GM12801 (cell line): ENCODE data around the gene LAMTOR1.
"Not testable (repeated sequence)": the region's sequence is repeated elsewhere in the genome, so short reads cannot be mapped to it uniquely, and the experiment has no call there.

Source experiments
- TF ChIP-seq, protein P1 (sequence below): IDR thresholded peaks from one replicate; pipeline ENCODE4 v1.5.1; 2011; ENCODE audit warnings: control low read depth; ENCODE audit not compliant: insufficient read length; ENCODE audit errors: extremely low read depth

Gene LAMTOR1

DNA sequence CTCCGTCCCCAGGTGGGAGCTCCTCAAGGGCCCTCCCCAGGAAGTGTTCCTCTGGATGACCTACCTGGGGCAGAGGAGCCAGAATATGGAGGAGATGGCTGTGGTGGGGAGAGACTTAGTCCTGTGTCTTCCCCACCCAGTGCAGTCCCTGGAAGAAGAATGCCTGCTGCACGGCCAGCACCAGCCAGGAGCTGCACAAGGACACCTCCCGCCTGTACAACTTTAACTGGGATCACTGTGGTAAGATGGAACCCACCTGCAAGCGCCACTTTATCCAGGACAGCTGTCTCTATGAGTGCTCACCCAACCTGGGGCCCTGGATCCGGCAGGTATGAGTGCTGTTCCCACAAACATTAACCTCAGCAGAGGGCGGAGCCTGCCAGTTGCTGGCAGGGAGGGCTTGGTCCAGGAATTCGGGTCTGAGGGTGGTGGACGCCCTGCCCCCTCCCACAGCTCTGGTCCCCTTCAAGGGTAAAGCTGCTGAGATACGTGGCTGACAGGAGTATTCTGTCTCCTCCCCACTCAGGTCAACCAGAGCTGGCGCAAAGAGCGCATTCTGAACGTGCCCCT lies 35.8 kb upstream of the LAMTOR1 start:
- TF ChIP-seq, protein P1, sequence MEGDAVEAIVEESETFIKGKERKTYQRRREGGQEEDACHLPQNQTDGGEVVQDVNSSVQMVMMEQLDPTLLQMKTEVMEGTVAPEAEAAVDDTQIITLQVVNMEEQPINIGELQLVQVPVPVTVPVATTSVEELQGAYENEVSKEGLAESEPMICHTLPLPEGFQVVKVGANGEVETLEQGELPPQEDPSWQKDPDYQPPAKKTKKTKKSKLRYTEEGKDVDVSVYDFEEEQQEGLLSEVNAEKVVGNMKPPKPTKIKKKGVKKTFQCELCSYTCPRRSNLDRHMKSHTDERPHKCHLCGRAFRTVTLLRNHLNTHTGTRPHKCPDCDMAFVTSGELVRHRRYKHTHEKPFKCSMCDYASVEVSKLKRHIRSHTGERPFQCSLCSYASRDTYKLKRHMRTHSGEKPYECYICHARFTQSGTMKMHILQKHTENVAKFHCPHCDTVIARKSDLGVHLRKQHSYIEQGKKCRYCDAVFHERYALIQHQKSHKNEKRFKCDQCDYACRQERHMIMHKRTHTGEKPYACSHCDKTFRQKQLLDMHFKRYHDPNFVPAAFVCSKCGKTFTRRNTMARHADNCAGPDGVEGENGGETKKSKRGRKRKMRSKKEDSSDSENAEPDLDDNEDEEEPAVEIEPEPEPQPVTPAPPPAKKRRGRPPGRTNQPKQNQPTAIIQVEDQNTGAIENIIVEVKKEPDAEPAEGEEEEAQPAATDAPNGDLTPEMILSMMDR: no peak

- TF ChIP-seq, protein P1: no peak
Measured at GRCh38 chr11:72136684-72137262, 33.7 kb upstream of the LAMTOR1 start.

GRCh38 chr11:72135891-72136683 lies 33.0 kb upstream of the LAMTOR1 start:
- TF ChIP-seq, protein P1: no peak

DNA sequence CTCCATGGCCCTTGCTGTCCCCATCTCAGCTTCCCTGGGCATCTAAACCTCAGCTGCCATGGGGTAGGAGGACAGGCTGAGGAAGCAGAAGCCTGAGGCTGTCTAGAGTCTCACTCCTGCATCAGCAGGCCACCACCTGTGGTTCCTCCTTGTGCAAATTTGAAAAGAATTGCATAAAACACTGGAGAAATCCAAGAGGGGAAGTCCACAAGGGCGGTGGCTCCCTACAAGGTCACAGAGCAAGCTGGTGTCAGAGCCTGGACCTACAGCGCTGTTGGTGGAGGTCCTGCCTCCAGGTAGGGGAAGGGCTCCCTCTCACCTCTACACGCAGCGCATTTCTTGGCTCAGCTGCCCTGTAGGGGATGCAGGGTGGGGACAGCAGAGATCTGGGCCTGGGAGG lies 32.4 kb upstream of the LAMTOR1 start, which contains the start of gene FOLR3:
Gene FOLR3 (plus strand): TSS at position 253 of the 400 bp plus-strand sequence. CDS start 228 bp downstream, outside the sequence.
- TF ChIP-seq, protein P1: not testable (repeated sequence)

GRCh38 chr11:72132646-72133045 lies 29.5 kb upstream of the LAMTOR1 start:
- TF ChIP-seq, protein P1: no peak

GRCh38 chr11:72129381-72129780 lies 26.3 kb upstream of the LAMTOR1 start:
- TF ChIP-seq, protein P1: no peak

- TF ChIP-seq, protein P1: no peak
Measured at GRCh38 chr11:72127923-72128322, 24.8 kb upstream of the LAMTOR1 start.
